ENCODE results near the gene ID3. TPM values are rescaled to one million over a fixed set of nuclear protein-coding genes. Genes with fewer than 3 reads are reported as not detected.
A peak's percentile ranks its signal among the peaks of the same experiment; 100 is the strongest.

The ID3 gene, protein sequence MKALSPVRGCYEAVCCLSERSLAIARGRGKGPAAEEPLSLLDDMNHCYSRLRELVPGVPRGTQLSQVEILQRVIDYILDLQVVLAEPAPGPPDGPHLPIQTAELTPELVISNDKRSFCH
- 100 to 1,000 TPM; 121 to 224 (median 167) TPM for total RNA-seq

DNA sequence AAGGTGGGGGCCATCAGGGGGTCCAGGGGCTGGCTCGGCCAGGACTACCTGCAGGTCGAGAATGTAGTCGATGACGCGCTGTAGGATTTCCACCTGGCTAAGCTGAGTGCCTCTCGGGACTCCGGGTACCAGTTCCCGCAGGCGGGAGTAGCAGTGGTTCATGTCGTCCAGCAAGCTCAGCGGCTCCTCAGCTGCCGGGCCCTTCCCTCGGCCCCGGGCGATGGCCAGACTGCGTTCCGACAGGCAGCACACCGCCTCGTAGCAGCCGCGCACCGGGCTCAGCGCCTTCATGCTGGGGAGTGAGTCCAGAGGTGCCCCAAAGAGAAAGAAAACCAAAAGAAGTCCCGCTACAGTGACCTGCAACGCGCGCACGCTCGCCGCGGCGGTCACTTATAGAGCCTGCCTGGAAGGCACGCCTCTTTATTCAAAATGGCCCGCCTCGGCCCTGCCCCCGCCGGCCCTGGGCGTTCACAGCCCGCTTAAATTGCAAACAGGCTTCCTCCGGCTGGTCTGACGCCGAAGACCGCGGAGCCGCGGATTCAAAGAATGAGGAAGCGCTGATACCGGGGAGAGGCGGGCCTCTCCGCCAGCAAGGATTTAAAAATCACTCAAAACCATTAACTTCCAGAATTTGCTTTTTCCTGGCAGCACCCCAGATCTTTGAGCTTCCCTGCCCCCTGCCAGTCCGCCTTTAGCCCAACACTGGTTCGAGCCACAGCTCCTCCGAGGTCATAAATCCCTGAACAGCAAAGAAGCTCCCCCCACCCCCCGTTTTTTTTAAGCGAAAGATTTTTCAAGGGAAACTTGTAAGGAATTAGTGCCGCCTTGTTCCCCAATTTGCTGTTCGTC is at the start of gene ID3:
ID3 (minus strand) TSS at position 366 of the 849 bp plus-strand sequence; CDS start at position 291, 75 bp downstream.
- Histone ChIP-seq H3K4me1 (peaks cover 0 to 69% (median 20%) of the 10 kb centered on the region in 4 donors), H3K9me3 (no peaks in the 10 kb centered on the region)

DNA sequence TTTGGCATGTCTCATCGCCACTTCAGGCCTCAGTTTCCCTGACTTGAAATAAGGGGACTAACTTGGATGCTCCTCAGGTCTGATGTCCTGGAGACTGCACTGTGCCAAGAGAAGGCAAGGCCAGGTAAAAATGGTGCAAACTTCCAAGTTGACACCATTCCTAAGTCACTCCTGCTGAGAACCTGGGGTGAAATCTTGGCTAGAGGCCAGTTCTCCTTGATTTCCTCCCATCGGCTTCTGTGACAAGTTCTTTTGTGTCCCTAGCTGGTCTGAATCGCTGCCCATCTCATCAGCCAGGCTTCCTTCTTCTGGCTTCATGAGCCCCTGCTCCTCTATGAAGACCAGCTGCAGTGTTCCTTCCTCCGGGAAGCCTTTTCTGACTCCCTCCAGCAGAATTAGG is 48.6 kb upstream of the ID3 start:
- TF ChIP-seq POLR2A (IDR thresholded peaks at IDR 0.05) = no peak
- TF ChIP-seq, protein P1, sequence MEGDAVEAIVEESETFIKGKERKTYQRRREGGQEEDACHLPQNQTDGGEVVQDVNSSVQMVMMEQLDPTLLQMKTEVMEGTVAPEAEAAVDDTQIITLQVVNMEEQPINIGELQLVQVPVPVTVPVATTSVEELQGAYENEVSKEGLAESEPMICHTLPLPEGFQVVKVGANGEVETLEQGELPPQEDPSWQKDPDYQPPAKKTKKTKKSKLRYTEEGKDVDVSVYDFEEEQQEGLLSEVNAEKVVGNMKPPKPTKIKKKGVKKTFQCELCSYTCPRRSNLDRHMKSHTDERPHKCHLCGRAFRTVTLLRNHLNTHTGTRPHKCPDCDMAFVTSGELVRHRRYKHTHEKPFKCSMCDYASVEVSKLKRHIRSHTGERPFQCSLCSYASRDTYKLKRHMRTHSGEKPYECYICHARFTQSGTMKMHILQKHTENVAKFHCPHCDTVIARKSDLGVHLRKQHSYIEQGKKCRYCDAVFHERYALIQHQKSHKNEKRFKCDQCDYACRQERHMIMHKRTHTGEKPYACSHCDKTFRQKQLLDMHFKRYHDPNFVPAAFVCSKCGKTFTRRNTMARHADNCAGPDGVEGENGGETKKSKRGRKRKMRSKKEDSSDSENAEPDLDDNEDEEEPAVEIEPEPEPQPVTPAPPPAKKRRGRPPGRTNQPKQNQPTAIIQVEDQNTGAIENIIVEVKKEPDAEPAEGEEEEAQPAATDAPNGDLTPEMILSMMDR (IDR thresholded peaks at IDR 0.05) = no peak
- H3K36me3 ChIP-seq = no peaks in the 10 kb centered on the region
- H3K4me3 ChIP-seq = no peak overlapping the region
- peaks cover 0 to 18% (median 6%) of the 10 kb centered on the region in 4 donors for H3K4me1 ChIP-seq
- H3K9me3 ChIP-seq = no peaks in the 10 kb centered on the region
- peak overlapping the region in 1 of 4 donors; percentile 46 for H3K27ac ChIP-seq
- no peak for DNase-seq
- H3K27me3 ChIP-seq = no peaks in the 10 kb centered on the region

More for the DNA sequence above, at the start of gene ID3:
- TF ChIP-seq, protein P1 (IDR thresholded peaks at IDR 0.05) = peak in 1 of 6 experiments; percentile 9
- peak; percentile 99 to 100 for TF ChIP-seq POLR2A (IDR thresholded peaks at IDR 0.05)
- Histone ChIP-seq H3K4me3 (peak within 1 kb of the TSS; percentile 81 to 92 (median 84)), H3K27ac (peak within 1 kb of the TSS; percentile 94 to 98 (median 98)), H3K36me3 (no peaks in the 10 kb centered on the region), H3K27me3 (no peaks in the 10 kb centered on the region)
- DNase-seq = peak; percentile 98 to 99 (median 99)

DNA sequence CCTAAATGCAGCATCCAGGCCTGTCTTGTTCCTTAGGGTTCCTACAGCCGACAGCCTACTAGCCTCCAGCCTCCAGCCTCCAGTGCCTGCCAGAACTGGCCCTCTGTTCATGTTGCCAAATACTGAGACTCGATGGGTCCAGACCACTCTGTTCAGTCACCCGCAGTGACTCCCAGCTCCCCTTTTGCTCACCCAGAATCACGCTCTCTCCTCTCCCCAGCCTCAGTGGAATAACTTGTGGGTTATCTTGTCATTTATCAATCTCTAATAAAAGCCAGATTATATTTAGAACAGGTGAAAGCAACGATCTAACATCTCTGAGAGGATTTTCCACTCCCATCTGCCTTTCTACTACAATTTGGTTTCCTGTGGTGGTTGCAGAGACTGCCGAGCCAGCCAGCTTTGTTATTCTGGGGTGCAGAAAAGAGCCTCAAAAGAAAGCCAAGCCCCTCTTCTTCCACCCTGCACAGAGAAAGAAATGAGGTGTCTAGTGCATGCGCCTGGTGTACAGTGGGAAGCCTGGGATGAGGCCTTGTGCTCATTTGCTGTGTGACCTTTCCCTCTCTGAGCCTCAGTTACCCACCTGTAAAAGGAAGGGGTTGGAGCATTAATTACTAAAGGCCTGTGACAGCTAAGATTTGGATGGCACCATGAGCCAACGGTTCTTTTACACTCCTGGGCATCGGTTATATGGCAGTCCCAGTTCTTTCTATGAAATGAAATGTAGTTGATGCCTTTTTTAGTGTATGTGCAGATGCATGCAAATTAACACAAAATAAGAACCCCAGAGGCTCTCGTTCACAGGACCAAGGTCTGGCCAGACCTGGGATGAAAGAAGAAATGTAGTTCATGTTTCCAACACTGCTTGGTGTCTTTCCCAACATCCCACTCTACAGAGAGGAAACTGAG is 42.9 kb upstream of the ID3 start:
- H3K27ac ChIP-seq = peak overlapping the region in 3 of 4 donors; percentile 35 to 78 (median 69)
- no peak overlapping the region for H3K4me3 ChIP-seq

DNA sequence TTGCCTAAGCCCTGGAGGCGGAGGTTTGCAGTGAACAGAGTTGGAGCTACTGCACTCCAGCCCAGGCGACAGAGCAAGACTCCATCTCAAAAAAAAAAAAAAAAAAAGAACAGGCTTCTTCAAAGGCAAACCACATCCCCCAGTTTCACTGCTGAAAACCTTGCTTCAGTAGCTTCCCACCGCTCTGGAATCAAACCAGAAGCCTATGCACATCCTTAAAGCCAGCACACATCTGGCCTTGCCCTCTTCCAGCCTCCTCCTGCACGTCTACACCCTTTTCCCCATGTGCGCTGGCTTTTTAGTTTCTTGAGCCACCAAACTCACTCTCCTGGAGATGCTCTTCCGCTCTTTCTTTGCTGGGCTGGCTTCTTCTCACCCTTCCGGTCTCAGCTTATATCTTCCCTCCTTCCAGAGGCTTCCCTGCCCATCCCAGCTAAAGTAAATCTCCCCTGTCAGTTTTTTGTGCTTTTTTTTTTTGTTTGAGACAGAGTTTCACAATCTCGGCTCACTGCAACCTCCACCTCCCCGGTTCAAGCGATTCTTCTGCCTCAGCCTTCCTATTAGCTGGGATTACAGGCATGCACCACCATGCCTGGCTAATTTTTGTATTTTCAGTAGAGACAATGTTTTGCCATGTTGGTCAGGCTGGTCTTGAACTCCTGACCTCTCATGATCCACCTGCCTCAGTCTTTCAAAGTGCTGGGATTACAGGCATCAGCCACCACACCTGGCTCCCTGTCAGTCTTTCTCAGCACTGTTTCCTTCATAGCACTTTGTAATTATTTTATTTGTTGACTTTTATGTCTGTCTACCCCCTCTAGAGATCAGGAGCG is 42.0 kb upstream of the ID3 start:
- Histone ChIP-seq H3K27ac (peak overlapping the region in 3 of 4 donors; percentile 35 to 78 (median 69)), H3K4me1 (peaks cover 0 to 29% (median 20%) of the 10 kb centered on the region in 4 donors), H3K9me3 (no peaks in the 10 kb centered on the region), H3K36me3 (no peaks in the 10 kb centered on the region), H3K27me3 (no peaks in the 10 kb centered on the region), H3K4me3 (no peak overlapping the region)
- TF ChIP-seq, protein P1 (IDR thresholded peaks at IDR 0.05) = no peak
- TF ChIP-seq POLR2A (IDR thresholded peaks at IDR 0.05) = no peak
- DNase-seq = no peak

More for the DNA sequence above, 42.9 kb upstream of the ID3 start:
- TF ChIP-seq, protein P1 (IDR thresholded peaks at IDR 0.05) = no peak
- no peak for TF ChIP-seq POLR2A (IDR thresholded peaks at IDR 0.05)
- Histone ChIP-seq H3K27me3 (no peaks in the 10 kb centered on the region), H3K4me1 (peaks cover 0 to 31% (median 20%) of the 10 kb centered on the region in 4 donors), H3K36me3 (no peaks in the 10 kb centered on the region), H3K9me3 (no peaks in the 10 kb centered on the region)
- DNase-seq = no peak

Data from Peyer's patch (tissue), 4 donors.